Hematopoietic multipotent progenitor cell (in vitro differentiated cells): ENCODE measurements around the gene ERFL. TPM values are rescaled to one million over a fixed set of nuclear protein-coding genes. Genes with fewer than 3 reads are reported as not detected.
"Not testable (repeated sequence)": the region's sequence is repeated elsewhere in the genome, so short reads cannot be mapped to it uniquely, and the experiment has no call there.

ENCODE experiments used
- DNase-seq, 3 donors: peaks; one replicate each; pipeline ENCODE4 v3.0.0-alpha.2; 2011 to 2015; ENCODE audit warnings: low read depth in 2 of 3, low spot score in 2 of 3
- total RNA-seq: library from RNA; depleted of rRNA; stranded (reverse); fragments of >200 nt; gene quantifications from one replicate; pipeline ENCODE4 v1.2.3, GENCODE V29; 2012

Gene ERFL
- total RNA-seq, 1 donor = under 0.01 TPM

- DNase-seq = no peak
These were observed 47.9 kb downstream of the ERFL start for GRCh38 chr19:41880329-41880708.

- DNase-seq = no peak
These were observed 48.5 kb downstream of the ERFL start for GRCh38 chr19:41879670-41880328.

GRCh38 chr19:41879080-41879479, 49.2 kb downstream of the ERFL start:
- DNase-seq = no peak

GRCh38 chr19:41877916-41878905, 50.0 kb downstream of the ERFL start:
- DNase-seq = no peak

GRCh38 chr19:41876847-41877832, 51.1 kb downstream of the ERFL start, which contains the start of gene CD79A:
Gene CD79A (plus strand): TSS chr19:41877279. CDS start chr19:41877305, 26 bp downstream.
- DNase-seq = peak in 2 of 3 donors; percentile 78 to 85

GRCh38 chr19:41875973-41876372, 52.3 kb downstream of the ERFL start:
- not testable (repeated sequence) for DNase-seq

GRCh38 chr19:41872775-41873647, 55.2 kb downstream of the ERFL start:
- DNase-seq = peak in 2 of 3 donors; percentile 47 to 60

GRCh38 chr19:41872384-41872774, 55.9 kb downstream of the ERFL start:
- no peak for DNase-seq

GRCh38 chr19:41871573-41872383, 56.5 kb downstream of the ERFL start:
- DNase-seq = peak; percentile 37 to 73 (median 67)

GRCh38 chr19:41870401-41870873, 57.8 kb downstream of the ERFL start:
- no peak for DNase-seq

GRCh38 chr19:41869374-41869955, 58.8 kb downstream of the ERFL start:
- DNase-seq = no peak

- no peak for DNase-seq
These were observed 59.3 kb downstream of the ERFL start for GRCh38 chr19:41868989-41869300.

GRCh38 chr19:41868120-41868988, 59.9 kb downstream of the ERFL start:
- no peak for DNase-seq

GRCh38 chr19:41866284-41866683, 62.0 kb downstream of the ERFL start:
- no peak for DNase-seq

- no peak for DNase-seq
These were observed 63.9 kb downstream of the ERFL start for GRCh38 chr19:41864374-41864773.

- DNase-seq = peak in 1 of 3 donors; percentile 45
These were observed 64.9 kb downstream of the ERFL start for GRCh38 chr19:41863209-41863931.
